GM04503 (cell line): ENCODE data around the gene PRPF31.

ENCODE experiments used
- DNase-seq: peaks from one replicate; pipeline ENCODE4 v3.0.0-alpha.2; 2012; ENCODE audit warnings: low read depth

PRPF31 gene

DNA sequence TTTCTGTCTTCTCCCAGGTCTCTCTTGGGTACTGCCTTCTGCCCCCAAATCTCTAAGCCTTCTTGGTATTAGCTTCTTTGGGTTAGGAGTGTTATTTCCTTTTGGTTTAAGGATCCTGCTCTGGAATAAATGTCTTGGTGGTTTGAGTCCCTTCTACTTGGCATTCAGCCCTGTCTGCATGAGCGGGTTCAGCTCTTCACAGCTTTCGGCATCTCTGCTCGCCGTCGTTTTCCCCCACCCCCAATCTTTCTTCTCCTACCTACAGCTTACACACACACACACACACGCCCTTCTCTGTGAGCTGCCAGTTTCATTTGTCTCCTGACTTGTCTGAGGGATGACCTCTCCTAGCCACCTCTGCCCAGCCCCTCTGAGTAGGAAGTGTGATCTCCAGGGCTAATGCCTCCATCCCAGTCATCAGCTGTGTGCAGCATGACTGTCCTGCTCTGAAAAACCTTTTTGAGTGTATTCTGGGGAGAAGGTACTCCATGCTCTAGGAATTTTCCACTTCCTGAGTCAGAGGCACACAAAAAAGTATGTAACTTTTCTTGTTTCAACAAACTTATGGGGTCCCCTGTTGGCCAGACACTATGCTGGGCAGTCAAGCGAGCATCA, 26.7 kb downstream of the PRPF31 start:
- no peak for DNase-seq

DNA sequence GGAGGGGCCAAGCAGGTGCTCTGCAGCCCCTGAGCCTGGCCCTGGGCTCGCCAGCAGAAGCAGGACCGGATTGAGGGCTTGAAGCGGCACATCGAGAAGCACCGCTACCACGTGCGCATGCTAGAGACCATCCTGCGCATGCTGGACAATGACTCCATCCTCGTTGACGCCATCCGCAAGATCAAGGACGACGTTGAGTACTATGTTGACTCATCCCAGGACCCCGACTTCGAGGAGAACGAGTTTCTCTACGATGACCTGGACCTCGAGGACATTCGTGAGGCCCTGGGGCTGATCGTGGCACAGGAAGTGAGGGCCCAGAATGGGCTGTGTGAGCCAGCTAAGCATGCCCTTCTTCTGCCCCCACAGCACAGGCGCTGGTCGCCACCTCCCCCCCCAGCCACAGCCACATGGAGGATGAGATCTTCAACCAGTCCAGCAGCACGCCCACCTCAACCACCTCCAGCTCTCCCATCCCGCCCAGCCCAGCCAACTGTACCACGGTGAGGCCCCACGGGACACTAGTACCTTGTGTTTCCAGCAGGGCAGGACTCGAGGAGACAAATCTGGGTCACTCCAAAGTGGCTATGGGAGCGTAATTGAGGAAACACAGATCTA, 30.1 kb downstream of the PRPF31 start:
- no peak for DNase-seq

DNA sequence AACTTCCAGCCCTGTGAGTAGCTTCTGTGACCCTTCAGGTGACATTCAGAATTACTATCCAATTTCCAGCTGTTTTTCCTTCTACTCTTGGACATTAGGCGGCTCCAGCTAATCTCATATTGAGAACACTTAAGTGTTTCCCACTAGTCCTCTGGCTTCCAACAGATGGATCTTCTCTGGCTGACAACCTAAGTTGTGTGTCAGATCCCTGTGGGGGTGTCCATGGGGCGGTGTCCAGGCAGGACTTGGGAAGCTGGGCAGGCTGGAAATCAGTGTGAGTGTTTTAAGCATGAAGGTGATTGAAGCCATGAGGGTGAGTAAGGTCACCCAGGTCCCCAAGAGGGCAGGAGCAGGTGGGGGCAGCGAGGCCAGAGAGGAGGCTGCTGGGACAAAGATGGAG, 32.1 kb downstream of the PRPF31 start:
- no peak for DNase-seq

DNA sequence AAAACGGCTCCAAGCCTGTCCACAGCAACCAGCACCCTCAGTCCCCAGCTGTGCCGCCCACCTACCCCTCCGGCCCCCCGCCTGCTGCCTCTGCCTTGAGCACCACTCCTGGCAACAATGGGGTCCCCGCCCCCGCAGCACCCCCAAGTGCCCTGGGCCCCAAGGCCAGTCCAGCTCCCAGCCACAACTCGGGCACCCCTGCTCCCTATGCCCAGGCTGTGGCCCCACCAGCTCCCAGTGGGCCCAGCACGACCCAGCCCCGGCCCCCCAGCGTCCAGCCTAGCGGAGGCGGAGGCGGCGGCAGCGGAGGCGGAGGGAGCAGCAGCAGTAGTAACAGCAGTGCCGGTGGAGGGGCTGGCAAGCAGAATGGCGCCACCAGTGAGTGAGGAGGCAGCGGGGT, 32.6 kb downstream of the PRPF31 start:
- no peak for DNase-seq

DNA sequence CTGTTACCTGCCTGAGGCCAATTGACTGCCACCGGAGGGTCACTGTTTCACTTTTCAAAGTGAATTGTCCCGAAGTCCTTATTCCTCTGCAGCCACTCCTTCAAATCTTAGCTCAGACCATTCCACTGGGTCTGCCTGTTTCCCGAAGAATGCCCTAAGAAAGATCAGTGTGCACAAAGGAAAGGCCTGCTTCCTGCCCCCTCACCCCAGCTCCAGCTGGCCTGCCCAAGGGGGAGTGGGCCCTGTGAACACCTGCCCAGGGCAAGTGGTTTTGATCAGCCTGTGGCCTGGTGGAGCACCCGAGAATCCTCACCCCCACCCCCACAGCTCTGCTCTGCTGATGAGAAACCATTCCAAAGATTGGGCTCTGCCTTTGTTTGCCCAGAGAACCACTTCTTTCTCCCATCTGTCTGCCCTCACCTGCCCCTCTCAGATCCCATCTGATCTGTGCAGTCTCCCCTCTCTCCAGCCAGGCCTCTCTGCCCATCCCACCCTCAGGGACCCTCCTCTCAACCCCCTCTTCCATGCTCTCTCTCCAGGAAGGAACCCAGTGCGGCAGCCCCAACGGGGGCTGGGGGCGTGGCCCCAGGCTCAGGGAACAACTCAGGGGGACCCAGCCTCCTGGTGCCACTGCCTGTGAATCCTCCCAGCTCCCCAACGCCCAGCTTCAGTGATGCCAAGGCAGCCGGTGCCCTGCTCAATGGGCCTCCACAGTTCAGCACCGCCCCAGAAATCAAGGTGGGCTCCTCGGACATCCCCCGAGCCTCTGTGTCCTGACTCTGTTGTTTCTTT, 33.7 kb downstream of the PRPF31 start:
- no peak for DNase-seq

DNA sequence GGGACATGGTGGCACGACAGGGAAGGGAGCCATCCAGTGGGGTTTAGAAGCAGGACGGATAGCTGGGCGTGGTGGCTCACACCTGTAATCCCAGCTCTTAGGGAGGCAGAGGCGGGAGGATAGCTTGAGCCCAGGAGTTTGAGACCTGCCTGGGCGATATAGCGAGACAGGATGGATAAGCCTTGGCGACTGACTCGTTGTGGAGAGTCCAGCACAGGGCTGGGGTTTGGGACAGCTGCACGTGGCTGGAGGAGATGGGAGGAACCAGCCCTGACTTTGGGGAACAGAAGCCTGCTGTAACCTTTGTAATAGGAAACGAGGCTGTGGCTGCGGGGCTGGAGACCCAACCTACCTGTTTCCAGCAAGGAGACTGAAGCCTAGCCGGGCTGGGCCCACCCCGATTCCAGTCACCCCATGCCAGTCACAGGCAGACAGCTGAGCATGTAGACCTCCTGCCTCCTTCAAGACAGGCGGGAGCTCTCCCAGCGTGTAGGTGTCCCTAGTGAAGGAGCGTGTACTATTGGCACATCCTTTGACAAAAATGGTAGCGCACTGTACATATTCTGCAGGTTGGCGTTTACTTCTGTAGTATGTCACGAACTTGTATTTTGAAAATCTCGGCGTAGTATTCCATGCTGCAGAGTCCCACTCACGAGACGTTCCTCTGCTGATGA, 35.9 kb downstream of the PRPF31 start:
- DNase-seq: no peak

DNA sequence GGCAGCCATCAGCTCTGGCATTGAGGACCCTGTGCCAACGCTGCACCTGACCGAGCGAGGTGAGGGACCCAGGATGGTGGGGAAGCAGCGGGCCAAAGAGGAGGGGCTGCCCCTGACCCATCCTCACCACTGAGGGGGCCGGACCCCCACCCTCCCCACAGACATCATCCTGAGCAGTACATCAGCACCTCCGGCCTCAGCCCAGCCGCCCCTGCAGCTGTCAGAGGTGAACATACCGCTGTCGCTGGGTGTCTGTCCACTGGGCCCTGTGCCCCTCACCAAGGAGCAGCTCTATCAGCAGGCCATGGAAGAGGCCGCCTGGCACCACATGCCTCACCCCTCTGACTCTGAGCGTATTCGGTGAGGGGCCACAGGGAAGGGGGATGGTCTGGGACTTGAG, 36.7 kb downstream of the PRPF31 start:
- no peak for DNase-seq

DNA sequence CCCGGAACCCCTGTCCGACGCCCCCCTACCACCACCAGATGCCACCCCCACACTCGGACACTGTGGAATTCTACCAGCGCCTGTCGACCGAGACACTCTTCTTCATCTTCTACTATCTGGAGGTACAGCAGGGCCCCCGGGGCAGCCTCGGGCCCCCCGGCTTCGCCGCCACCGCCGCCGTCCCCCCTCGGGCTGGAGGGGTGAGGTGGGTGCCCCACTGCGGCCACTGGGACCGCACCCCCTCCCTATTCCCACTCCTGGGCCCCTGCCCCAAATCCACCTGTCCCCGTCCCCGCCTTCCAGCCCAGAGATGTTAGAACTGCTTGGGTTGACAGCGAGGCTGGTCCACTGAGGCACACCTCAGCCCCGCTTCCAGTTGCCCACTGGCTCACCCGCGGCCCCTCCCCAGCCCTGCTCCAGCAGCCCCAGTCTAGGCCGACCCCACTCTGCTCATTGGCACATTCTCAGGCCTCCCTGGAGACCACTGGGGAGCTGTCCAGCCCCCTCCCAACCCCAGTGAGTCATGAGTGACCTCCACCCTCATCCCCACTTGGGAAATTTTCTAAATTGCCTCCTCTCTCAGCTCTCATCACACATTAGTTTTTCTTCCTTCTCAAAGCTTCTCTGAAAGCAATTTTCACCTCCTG, 37.4 kb downstream of the PRPF31 start:
- no peak for DNase-seq

DNA sequence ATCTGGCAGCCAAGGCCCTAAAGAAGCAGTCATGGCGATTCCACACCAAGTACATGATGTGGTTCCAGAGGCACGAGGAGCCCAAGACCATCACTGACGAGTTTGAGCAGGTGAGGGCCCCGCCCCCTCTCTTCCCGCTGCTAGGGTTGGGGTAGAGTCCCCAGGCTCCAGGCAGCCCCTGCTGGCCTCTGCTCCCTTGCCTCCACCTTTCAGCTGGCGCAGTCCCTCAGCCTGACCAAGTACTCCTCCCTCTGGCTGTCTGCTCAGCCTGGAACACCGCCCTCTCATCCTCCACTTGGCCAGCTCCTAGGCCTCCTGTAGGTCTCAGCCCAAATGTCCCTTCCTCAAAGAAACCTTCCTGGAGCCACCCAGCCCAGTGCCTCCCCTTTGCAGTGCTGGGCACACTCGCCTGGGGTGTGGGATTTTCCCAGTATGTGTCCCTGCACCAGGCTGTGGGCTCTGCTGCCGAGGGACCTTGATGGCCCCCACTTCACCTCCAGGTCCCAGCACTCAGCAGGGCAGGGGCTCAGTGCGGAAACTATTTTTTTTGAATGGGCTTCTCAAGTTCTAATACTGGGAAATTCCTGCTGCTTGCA, 38.3 kb downstream of the PRPF31 start:
- no peak for DNase-seq

DNA sequence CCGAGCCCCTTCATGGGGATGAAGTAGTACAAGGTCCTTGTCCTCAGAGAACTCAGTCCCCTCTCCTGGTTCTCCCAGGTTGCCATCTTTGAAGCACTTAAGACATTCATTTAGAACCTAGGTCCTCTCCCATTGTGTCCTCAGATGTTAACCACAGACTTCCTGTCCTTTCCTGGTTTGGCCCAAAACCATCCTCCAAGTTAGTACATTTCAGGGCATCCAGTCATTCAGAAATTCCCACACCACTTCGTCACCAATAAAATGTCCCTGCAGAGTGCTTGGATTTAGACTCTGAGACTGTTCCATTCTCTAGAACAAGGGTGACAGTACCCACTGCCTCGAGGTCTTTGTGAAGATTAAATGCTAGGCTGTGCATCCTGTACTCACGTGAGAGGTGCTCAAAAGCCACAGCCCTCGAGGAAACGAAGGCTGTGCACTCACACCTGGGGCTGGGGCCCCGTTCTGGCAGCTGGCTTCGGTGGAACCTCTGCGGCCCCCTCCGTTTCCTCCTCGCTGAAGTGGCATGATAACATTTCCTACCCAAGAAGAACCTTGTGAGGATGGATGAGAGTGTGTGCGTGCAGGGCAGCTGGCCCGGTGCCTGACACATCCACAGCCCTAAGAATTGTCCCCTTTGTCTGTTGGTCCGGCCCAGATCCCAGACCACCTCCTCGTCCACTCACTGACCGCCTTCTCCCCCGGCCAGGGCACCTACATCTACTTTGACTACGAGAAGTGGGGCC, 39.2 kb downstream of the PRPF31 start:
- DNase-seq: peak; percentile 72

DNA sequence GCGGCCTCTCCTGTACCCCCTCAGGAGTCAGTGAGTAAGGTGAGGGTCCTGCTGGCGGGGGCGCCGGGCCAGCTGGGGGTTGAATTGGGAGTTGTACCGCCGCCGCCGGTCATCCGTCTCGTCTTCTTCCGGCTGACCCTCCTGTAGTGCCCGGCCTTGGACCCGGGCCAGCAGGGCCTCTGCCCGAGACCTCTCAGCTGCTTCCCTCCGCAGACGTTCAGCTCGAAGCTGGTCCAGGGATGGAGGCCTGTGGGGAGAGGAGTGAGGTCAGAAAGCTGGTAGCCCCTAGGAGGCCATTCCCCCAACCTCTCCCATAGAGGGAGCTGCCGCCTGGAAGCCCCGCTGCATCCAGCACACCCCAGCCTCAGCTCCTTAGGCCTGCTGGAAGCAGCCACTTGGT, 40.1 kb downstream of the PRPF31 start:
- DNase-seq: no peak

DNA sequence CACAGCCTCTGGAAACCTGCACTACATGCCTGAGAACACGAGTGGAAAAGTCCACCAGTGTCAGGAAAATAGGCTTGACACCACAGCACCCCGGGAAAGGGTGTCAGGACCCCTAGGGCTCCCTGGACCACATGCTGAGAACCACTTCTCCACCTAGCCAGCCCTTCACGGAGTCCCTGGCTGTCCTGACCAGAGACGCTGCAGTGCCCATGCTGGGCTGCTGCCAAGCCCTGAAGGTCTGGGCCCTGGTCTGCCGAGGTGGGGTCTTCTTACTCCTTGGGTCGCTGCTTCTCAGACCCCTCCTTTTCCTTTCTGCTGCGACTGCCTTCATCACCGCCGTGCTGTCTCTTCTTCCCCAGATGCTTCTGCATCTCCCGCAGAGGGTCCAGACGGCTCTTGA, 40.9 kb downstream of the PRPF31 start:
- DNase-seq: no peak

DNA sequence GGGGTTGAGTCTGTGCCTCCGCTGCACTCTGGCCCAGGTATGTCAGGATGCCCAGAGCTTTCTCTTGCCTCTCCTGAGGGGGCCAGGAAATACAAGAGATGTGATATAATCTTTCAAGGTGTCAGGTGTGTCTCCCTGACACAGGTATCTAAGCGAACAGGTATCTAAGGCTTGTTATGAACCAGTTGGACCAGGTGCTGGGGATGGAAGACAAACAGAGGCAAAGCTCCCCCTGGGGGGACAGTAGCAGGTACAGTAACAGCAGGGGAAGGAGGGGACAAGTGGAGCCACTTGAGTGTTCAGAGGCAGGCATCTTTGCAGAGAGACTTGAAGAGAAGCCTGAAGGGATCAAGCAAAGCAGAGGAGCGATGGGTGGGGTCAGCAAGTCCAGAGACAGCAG, 41.4 kb downstream of the PRPF31 start:
- DNase-seq: no peak

DNA sequence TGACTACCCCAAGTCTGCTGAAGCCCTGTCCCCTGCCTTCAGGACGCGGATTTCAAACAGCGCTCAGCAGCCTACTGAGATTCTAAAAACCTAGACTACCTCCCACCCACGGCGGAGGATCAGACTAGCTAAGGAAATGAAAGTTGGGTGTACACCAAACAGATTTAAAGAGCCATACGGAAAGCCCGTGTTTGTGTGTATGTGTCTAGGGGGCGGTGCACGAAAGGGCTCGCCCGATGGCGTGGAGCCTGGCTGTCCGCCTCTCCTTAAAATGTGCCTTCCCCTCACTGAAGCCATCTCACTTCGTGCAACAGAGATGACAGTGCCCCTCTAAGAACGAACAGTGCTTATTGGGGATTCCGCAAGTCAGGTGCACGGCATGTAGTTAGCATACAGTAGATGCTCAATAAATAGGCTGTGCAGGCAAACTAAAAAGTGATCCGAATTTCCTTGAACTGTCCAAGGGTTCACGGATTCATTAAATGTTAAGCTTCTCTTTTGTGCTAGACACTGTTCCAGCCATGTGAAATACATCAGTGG, 43.3 kb downstream of the PRPF31 start:
- no peak for DNase-seq

DNA sequence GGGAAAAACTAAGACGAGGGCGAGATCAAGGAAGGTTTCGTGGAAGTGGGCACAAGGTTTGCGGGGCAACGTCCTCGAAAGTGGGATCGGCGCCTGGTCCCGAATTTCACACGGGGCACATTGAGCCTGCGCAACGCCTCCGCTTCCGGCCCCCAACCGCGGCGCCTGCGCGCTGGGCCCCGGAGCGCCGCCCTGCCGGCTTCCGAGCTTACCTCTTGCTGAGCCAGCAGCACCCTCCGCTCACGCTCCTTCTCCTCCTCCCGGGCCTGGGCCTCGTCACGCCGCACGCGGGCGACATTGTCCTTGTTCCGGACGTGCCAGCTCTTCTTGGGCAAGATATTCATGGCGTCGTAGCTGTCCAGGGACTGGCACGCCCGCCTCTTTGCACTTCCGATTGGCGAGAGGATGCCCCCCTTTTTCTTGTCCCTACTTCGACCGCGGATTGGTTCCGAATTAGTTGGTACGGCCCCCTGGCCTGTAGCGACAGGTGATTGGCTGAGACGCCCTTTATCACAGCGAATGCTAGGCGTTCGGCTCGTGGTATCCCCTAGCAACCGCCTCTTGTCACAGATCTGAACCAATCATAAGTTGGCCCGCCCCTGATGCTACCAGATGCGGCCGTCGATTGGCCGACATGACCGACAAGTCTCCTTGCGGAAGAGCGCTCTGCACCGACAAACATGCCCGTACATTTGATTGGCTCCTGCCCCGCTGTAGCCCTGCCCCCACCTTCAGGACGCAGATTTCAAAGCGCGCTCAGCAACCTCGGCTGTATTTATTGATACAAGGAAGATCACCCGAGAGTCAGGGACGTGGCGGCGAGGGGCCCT, 44.0 kb downstream of the PRPF31 start, which contains the start of gene LENG1:
LENG1 (minus strand) TSS at position 370 of the 830 bp plus-strand sequence; CDS start at position 344, 26 bp downstream.
- DNase-seq: peak; percentile 99

DNA sequence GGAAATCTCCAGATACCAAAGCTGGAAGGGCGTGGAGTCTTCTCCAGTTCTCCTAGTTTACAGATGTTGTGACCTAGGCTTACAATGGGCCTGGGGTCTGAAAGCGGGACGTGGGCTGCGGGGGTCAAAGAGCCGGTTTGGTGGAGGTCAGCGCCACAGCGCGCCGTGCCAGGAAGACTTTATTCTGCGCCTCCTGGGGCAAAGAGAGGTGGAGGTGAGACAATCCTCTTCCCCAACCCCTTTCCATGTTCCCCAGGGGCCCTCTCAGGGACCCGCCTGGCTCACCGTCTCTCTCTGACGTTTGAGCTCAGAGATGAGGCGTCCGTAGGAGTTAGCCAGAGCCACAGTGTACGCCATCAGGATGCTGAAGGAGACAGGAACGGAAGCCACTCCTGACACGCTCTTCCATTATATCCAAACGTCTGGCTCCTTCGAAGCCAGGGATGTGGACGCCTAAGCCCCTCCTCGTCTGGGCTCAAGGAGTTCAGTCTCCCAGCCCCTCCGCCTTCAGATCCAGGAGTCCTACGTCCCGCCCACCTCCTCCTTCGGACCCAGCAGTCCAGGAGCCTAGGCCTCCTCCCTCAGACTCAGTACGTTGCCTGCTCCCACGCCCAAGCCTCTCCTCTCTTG, 44.7 kb downstream of the PRPF31 start:
- no peak for DNase-seq

DNA sequence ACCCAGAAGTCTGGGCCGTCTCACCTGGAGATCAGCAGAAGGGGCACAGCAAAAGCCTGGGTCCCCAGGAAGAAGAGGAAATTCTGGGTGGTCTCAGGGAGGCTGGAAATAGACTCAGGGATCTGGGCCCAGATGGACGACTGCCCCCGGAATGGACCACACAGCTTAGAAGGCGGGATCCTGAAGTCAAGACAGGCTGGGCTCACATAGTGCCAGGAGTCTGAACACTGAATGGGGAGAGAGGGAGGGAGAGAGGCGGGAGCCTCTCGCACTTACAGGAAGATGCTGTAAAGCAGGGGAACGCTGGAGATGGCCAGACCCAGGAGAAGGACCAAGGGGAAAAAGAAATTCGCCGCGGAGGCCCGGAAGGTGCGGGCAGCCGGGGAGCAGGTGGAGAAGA, 45.3 kb downstream of the PRPF31 start:
- DNase-seq: no peak

DNA sequence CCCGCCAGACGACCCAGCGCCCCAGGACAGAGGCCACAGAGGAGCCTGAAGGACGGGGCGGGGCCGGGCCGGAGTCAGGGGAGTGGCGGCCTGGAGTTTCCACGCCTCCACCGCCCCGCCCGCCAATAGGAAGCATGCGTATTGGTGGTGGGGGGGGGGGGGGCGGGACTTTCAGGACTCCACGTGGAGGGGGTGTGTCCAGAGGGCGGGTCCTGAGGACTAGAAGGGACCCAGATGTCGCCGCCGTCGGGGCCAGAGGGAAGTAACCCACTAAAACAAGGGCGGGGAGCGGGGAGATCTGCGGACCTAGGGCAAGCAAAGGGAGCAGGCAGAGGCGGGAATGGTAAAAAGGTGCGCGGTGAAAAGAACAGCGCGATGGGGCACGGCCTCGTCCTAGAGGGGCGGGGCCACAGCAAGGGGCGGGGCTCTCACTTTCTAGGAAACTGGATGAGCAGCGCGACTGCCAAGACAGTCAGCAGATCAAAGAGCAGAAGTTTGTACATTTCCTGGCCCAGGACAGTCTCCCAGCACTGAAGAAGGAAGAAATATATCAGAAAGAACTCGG, 46.8 kb downstream of the PRPF31 start:
- no peak for DNase-seq

DNA sequence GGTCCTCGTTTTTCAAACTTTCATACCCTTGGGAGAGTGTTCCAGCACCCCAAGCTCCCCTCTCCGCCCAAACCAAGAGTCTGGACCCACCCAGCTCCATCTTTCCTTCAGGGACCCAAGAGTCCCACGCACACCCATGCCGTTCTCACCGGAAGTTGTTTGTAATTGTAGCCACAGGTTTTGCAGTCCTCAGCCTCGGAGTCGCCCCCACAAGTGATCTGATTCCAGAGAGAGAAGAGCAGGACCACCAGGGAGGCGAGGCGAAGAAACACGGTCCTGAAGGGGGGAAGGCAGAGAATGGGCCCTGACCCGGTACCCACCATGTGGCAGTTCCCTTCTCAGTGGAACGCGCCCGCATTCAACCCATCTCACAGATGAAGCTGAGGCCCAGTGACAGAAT, 47.3 kb downstream of the PRPF31 start:
- no peak for DNase-seq
